HG02623 (cell line): Measurements from ENCODE around the gene MGAT5B.
"Not testable (repeated sequence)": the region's sequence is repeated elsewhere in the genome, so short reads cannot be mapped to it uniquely, and the experiment has no call there.

Experiments
- ATAC-seq: cut with Tn5 transposase; IDR thresholded peaks from one replicate; pipeline ENCODE4 v1.9.1; 2021; ENCODE audit warnings: moderate library complexity; ENCODE audit not compliant: unreplicated experiment

The MGAT5B gene

GRCh38 chr17:76868176-76868668 lies at the start of gene MGAT5B:
MGAT5B (plus strand) TSS chr17:76868404; CDS start chr17:76869030, 626 bp downstream.
- ATAC-seq, result peak; percentile 60

GRCh38 chr17:76820039-76820438 lies 48.2 kb upstream of the MGAT5B start:
- no peak for ATAC-seq

- no peak for ATAC-seq
These were observed 47.6 kb upstream of the MGAT5B start for GRCh38 chr17:76820561-76820960.

- ATAC-seq, result no peak
These were observed 45.9 kb upstream of the MGAT5B start for GRCh38 chr17:76822184-76822778.

GRCh38 chr17:76824093-76824492 lies 44.1 kb upstream of the MGAT5B start:
- no peak for ATAC-seq

GRCh38 chr17:76826330-76827068 lies 41.7 kb upstream of the MGAT5B start:
- no peak for ATAC-seq

GRCh38 chr17:76827736-76828135 lies 40.5 kb upstream of the MGAT5B start:
- ATAC-seq, result no peak

GRCh38 chr17:76830987-76831715 lies 37.1 kb upstream of the MGAT5B start:
- no peak for ATAC-seq

- ATAC-seq, result no peak
These were observed 35.1 kb upstream of the MGAT5B start for GRCh38 chr17:76833034-76833644.

- no peak for ATAC-seq
These were observed 34.5 kb upstream of the MGAT5B start for GRCh38 chr17:76833747-76834146.

- no peak for ATAC-seq
These were observed 33.3 kb upstream of the MGAT5B start for GRCh38 chr17:76834870-76835269.

GRCh38 chr17:76840443-76840767 lies 27.8 kb upstream of the MGAT5B start:
- ATAC-seq, result no peak

GRCh38 chr17:76840884-76841775 lies 27.1 kb upstream of the MGAT5B start:
- ATAC-seq, result no peak

- no peak for ATAC-seq
These were observed 26.3 kb upstream of the MGAT5B start for GRCh38 chr17:76841776-76842405.

- not testable (repeated sequence) for ATAC-seq
These were observed 25.1 kb upstream of the MGAT5B start for GRCh38 chr17:76843068-76843467.

- no peak for ATAC-seq
These were observed 24.3 kb upstream of the MGAT5B start for GRCh38 chr17:76843703-76844484.

- no peak for ATAC-seq
These were observed 23.7 kb upstream of the MGAT5B start for GRCh38 chr17:76844485-76844829.

- no peak for ATAC-seq
These were observed 23.4 kb upstream of the MGAT5B start for GRCh38 chr17:76844846-76845245.

GRCh38 chr17:76845541-76846017 lies 22.6 kb upstream of the MGAT5B start:
- ATAC-seq, result no peak
